PC-9 (cell line): ENCODE results near the gene TEDC1.

Experiments used
- EZH2 ChIP-seq: fragments of 200-600 bp; sonication (generic); IDR thresholded peaks from 2 replicates; pipeline ENCODE4 v1.8.0; 2017; ENCODE audit warnings: antibody characterized with exemption, low read depth
- TF ChIP-seq, protein P1 (sequence below): fragments of 200-600 bp; sonication (generic); conservative IDR thresholded peaks from 2 replicates; pipeline ENCODE4 v1.6.1; 2017; ENCODE audit warnings: mixed run types, antibody characterized with exemption, mild to moderate bottlenecking, moderate library complexity

DNA sequence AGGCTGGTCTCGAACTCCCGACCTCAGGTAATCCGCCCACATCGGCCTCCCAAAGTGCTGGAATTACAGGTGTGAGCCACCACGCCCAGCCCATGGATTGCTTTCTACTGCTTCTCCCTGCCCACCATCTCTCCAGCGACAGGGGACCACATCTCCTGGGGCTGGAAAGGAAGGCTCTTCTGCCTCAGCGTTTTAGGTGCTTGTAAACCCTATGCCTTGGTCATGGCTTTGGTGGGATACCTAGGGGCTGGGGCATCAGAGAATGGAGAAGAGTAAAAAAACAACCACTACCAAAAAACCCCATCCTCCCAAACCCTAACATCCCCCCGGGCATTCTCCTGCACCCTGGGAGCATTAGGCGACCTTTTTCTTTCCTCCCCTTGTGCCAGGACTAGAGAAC is 34.3 kb downstream of the TEDC1 start:
- no peak for TF ChIP-seq EZH2
- TF ChIP-seq, protein P1, sequence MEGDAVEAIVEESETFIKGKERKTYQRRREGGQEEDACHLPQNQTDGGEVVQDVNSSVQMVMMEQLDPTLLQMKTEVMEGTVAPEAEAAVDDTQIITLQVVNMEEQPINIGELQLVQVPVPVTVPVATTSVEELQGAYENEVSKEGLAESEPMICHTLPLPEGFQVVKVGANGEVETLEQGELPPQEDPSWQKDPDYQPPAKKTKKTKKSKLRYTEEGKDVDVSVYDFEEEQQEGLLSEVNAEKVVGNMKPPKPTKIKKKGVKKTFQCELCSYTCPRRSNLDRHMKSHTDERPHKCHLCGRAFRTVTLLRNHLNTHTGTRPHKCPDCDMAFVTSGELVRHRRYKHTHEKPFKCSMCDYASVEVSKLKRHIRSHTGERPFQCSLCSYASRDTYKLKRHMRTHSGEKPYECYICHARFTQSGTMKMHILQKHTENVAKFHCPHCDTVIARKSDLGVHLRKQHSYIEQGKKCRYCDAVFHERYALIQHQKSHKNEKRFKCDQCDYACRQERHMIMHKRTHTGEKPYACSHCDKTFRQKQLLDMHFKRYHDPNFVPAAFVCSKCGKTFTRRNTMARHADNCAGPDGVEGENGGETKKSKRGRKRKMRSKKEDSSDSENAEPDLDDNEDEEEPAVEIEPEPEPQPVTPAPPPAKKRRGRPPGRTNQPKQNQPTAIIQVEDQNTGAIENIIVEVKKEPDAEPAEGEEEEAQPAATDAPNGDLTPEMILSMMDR = no peak
